HG02763 (cell line): ENCODE results near the gene P2RX3.
"Not testable (repeated sequence)": the region's sequence is repeated elsewhere in the genome, so short reads cannot be mapped to it uniquely, and the experiment has no call there.

Experiments used
- ATAC-seq: cut with Tn5 transposase; IDR thresholded peaks from one replicate; pipeline ENCODE4 v1.9.1; 2021; ENCODE audit warnings: mild to moderate bottlenecking, moderate library complexity; ENCODE audit not compliant: unreplicated experiment

P2RX3 gene

DNA sequence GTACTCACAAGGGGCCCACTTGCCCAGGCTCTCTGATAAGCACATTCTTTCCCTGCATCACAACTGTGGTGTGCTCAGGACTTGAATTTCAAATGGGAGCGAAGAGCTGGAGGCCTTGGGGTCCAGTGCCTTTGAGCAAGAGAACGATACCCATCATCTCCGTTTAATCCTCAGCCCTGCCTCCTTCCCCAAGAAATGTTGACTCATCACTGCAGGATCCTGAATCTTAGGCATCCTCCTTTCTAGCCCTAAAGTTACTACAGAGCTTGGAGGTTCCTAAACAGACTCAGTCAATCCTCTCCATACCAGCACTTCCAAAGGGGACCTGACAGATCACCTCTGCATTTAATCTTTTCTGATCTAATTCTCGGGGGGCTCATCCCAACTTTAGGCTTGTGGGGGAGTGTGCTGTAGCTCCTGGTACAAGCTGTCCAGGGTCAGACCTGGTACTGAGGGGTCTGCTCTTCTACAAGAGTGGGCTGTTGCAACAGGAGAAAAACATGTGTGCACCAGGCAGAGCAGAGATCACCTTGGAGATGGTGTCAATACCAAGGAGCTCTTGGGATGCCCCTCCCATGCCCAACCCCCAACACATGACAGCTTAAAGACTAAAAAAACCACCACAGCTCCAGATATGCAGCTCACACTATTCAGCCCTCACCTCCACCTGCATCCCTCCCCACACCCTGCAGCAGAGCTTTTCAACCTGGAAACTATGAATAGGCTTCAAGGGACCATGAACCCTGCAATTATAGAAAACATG is 56.2 kb downstream of the P2RX3 start:
- ATAC-seq, result no peak

DNA sequence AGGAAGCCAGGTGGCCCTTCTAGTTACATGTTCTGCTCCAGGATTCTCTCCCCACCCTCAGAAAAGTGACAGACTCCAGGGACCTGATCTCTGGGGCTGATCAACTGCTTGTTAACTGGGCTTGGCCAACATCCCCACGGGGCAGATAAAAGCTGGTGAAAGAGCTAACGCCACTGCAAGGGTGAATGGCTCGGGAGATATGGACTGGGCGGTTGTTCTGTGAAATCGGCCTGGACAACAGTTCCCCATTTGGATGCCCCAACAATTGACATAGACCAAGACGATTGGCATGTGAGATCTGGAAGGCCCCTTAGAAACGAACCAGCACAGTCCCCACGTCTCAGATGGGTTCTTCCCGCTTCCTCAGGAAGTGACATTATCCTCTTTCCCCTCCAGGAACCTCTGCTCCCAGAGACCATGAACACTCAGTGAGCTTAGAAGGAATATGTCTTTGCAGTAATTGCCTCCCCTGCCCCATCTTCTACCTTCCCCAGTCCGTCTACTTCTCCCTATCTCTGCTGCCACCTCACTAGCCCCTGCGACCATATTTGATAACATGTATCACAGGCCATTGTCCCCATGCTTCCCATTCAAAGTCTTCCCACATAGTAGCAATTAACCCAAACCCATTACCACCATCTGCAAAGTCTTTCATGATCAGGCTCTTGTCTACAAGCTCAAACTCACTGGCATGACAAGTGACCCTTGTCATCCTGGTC is 57.9 kb downstream of the P2RX3 start:
- ATAC-seq, result no peak

DNA sequence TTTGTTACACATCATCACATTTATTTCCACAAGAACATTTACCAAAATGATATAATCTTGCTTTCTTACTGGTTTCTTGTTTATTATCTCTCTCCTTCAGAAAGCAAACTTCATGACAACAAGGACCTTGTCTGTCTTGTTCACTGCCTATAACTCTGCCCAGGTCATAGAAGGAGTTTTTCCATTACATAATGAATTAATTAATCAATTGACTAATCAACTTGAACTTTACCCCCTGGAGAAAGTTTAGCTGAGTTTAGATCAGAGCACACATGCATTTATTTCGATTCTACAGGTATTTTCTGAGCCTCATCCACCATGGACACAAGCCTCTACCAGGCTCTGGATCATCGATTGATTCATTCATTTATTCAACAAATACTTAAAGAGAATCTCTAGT is 58.6 kb downstream of the P2RX3 start:
- no peak for ATAC-seq

DNA sequence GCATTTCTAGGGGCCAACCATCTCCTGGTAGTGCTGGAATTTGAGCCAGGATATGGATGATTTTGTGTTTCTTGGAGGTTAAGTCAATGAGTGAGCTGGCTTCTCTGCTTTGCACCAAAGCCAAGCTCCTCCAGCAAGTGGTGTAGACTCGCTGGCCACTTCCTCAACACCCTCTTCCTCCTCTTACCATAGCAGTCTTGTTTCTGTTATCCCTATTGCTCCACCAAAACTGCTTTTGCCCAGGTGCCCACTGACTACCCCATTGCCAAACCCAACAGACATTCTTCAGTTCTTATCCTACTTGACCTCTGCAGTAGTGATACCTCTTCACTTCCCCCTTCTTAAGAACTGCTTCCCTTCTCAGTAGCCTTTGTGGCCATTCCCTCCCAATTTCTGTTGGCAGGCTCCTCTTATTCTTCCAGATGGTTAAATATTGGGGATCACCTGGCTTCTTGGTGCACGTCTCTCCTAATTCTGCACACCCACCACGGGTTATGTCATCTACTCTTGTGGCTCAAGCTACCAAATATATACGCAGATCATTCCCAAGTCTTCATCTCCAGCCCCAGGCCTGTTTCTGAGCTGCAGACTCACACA is 59.3 kb downstream of the P2RX3 start:
- no peak for ATAC-seq

DNA sequence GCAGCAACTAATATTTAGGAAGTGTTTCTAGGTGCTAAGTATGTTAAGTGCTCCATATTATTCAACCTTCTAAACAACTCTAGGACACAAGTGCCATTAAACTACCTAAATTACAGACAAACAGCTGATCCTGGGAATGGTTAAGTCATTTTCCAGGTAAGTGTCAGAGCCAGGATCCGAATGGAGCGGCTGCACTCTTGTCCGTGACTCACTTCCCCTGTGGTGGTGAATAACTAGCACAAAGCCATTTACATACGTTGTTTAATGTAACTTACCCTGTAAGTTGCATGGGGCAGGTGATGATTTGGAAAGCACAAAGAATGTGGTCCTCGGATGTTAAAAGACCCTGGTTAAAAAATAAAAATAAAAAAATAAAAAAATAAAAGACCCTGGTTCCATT is 61.1 kb downstream of the P2RX3 start:
- no peak for ATAC-seq

DNA sequence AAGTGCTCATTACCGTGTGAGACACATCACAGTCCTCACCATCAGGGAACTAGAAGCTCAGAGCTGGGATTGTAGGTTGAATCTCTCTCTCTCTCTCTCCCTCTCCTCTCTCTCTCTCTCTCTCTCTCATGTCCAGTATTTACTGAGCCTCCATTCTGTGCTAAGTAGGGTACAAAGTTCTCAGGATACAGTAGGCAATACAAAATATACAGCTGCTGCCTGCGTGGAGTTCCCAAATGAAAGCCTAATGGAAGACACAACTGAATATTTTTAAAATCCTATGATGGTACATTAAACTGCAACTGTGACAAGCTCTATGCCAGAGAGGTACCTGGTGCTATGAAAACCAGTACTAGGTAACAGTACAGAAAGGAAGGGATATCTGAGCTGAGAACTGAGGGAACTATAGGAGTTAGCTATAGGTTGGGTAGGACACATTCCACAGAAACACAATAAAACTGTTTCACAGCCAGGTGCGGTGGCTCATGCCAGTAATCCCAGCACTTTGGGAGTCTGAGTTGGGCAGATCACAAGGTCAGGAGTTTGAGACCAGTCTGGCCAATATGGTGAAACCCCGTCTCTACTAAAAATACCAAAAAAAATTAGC is 61.9 kb downstream of the P2RX3 start:
- ATAC-seq, result no peak

DNA sequence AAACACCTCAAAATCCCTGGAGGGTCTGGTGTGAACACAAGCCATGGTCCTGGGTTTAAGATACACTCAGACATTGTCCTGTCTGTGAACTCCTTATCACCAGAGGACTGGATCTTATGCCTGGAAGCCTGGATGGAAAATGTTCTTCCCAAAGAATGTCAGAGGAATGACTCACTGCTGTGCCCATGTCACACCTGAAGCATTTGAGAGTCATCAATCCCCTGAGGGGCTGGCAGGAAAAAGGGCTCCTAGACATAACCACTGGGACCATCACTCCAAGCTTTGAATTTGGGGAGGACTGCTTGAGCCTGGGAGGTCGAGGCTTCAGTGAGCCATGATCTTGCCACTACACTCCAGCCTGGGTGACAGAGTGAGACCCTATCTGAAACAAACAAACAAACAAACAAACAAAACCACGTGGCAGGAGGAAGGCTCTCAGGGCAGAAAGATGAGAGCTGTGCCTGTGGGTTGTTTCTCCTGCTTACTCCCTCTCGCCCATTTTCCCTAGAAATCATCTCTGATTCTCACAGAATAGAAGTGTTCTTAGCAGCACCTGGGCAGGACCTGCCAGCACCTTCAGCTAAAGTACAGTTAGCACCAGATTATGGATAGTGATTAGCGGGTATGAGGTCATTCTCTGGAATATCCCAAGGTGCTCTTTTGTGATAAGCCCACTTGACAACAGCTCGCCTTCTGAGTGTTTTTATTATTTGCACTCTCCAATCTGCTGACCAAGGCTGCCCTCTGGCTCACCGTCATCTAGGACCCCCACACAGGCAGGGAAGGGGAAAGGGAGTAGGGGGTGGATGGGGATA is 64.2 kb downstream of the P2RX3 start:
- no peak for ATAC-seq

DNA sequence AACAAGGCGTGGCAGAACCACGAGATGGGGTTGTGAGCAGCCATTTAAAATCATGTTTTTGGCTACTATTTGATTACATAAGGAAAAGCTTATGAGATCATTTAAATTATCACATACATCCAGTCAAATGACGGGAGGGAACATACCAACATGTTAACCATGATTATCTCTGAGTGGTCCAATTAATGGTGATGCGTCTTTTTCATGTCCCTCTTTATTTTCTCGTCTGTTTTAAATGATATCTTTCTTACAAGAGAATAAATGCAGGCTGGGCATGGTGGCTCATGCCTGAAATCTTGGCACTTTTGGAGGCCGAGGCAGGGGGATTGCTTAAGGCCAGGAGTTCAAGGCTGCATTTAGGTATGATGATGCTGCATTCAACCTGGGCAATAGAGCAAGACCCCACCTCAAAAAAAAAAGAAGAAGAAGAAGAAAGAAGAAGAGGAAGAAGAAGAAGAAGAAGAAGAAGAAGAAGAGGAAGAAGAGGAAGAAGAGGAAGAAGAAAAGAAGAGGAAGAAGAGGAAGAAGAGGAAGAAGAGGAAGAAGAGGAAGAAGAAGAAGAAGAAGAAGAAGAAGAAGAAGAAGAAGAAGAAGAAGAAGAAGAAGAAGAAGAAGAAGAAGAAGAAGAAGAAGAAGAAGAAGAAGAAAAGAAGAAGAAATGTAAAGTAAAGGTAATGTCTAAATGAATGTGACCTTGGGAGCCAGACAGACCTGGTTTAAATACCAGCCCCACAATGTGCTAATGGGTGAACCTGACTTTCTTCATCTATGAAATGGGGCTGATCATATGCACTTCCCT is 65.0 kb downstream of the P2RX3 start:
- not testable (repeated sequence) for ATAC-seq

DNA sequence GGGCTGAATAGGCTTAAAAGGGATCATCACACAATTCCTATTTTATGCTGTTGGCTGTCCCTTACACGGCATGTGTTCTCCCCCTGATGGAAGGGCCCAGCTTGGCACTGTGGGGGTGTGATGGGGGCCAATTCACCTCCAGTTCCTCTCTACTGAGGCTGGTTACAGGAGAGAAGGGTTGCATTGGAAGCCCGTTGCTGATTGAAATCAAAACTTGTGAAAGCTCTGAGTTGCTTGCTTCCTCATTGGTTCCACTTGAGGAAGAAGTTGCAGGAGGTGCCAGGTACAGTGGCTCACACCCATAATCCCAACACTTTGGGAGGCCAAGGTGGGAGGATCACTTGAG is 65.6 kb downstream of the P2RX3 start:
- ATAC-seq, result no peak

DNA sequence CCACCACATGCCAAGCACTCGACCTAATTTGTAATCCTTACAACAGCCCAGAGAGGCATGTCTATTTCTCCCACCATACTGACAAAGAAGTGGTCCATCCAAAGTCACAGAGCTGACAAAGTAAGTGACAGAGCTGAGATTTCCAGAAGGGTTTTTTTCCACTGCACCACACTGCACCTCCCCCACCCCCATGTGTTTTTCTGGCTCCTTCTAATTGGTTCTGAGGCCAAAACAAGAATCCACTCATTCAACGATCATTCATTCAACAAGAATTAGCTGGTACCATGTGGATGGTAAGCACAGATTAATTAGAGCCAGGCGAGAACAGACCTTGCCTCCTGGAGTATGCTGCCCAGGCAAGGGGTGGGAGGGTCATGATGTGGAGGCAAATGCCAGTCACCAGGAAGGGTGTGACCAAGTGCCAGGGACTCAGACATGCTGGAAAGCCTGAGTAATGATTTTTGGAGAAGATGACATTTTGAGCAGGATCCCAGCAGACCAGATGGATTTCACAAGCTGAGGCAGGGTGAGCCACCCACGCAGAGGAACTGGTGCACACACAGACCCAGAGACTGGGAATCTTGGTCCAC is 67.2 kb downstream of the P2RX3 start:
- no peak for ATAC-seq

DNA sequence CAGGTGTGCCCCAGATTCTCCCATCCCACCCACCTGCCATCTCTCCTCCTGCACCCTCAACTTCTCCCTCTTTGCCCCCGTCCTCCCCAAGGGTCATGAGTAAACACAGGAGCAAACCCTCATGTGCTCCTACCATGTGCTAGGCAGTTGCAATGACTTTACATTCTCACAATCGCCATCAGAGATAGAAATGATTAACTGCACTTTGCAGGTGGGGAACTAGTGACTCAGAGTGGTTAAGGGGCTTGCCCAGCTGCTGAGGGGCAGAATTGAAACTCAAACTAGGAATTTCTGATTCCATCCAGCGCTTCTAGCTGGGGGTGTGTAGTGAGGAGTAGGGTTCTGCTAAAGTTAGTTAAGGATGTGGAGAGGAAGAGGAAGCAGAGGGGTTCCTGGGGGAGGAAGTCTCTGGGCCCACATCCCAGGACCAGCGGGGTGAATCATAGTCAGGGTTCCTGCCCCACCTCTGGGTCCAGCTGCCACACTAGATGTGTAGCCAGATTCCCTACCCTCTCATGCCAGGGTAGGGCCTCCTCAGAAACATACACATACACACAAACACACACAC is 68.3 kb downstream of the P2RX3 start:
- peak; percentile 71 for ATAC-seq

DNA sequence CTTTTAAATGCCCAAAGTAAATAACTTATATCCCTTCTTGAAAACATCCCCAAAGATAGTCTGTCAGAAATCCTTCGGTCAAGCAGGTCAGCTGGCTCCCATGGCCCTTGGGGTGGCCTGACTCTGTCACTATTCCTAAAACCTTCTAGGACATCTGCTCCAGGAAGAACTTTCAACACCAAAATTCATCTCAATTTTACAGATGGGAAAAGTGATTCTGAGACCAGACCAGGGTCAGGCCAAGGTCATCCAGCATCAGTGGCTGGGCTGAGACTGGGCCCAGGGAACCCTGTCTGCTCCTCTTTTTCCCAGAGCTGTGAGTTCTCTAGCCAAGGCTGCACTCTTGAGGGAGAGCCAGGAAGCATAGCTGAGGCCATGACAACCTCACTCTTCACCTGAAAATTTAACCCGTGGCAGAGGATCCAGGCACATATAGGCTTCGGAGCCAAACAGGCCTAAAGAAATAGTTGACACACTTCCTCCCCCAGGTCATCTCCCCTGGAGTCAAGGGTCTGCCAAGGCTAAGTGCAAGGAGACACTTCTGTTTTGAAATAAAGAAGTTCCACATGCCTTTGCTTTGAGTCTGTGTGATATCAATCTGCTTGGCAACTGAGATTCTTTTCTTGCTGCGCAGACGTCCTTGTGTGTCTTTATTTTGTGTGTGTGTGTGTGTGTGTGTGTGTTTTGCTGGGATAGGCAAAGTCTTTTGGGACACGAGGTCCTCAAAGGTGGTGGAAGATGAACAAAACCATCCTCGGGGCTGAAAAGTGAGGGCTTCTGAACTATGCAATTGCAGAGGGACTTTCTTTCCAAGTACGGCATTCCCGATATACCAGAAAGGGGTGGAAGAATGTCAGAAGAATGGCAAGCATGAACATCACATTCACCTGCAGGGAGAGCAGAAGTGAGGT is 69.1 kb downstream of the P2RX3 start:
- no peak for ATAC-seq

DNA sequence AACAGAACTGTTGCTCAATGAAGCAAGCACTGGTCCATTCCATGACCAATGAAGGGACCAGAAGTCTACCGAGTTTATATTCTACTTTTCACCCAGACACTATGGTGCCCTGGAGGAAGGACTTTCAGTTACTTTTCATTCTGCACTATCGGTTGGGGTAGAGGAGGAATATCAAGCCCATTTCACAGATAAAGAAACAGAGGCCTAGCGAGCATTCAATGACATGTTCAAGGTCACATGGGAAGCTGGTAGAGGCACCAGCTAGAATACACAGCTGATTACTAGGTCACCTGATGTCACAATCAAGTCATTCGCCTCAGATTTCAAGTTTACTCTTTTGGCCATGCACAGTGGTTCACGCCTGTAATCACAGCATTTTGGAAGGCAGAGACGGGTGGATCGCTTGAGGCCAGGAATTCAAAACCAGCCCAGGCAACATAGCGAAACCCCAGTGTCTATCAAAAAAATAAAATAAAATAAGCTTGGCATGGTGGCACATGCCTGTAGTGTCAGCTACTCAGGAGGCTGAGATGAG is 69.9 kb downstream of the P2RX3 start:
- ATAC-seq, result no peak

DNA sequence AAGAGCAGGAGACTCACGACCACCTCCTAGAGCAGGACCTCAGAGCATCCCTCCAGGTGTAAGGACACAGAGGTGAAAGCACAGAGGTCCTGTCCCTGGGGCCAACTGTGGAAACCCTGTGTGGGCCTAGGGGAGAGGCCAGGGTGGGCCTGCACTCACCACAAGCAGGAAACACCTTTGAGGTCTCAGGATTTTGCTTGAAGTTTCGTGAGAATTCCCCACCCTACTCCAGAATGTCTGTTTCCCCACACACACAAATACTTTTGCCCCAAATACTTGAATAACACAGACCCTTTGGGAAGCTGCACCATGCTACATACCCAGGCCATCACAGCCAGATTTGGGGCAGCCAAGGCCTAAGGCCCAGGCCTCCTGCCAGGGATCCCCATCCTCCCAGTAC is 70.6 kb downstream of the P2RX3 start:
- ATAC-seq, result no peak

DNA sequence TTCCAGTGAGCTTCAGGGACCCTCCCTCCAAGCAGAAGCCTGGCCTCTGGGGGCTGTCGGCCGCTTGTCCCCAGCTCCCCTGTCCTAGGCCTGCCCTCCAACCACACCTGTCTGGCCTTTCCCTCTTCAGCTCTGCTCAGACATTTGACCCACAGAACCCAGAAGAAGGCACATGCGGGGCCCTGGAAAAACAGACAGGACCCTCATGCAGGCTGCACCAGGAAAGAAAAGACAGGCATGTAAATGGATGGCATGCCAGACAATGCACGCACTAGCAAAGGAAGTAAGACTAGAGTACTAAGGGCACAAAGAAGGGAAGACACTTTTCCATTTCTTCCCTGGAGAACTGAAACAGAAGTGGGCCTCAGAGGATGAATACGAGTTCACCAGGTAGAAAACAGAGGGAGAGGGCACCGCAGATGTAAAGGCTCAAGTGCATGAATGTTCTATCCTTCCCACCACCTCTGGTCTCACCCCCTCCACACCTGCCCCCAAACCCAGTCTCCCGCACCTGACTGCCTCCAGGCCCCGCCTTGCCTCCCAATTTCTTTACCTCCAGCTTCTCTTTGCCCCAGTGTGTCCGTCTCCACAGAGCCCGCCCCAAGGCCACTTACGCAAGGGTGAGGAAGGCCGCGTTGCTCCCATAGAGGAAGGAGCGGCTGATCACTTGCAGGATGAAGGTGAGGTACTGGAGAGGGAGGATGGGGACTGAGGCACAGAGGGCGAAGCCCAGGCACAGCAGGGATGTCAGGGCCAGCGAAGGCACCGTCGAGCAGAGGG is 71.4 kb downstream of the P2RX3 start:
- ATAC-seq, result no peak

DNA sequence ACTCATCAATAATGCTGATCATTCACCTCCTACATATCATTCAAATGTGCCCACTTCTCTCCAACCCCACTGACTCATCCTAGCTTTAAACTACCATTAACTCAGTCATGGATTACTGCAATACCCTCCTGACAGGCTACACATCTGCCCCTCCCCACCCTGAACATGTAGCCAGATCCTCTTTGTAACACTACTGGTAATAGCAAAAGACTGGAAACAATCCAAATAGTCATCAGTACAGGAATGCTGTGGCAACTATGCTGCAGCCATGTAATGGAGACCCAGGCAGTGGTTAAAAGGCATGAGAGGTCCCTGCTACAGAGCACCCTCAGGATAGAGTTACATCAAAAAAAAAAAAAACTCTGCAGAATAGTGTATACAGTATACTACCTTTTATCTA is 72.1 kb downstream of the P2RX3 start:
- ATAC-seq, result no peak

DNA sequence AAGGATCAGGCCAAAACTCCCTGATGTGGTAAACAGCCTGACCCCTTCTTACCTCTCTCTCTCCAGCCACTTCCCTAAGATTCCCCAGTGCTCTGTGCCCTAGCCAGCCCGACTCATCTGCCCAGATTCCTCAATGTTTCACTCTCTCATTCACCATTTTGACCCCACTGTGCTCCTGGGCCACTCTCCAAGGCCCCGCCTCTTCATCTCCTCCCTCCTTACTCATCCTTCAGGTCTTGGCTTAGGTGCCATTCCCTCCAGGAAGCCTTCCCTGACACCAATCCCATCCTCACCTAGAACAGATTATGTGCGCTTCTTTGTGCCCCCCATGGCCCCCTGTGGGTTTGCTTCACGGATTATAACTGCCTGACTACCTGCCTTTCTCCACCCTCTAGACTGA is 75.5 kb downstream of the P2RX3 start:
- no peak for ATAC-seq
